Measurements from ENCODE around the gene YIPF3.

YIPF3 gene

GRCh38 chr6:43517505-43518357 lies 1.0 kb upstream of the YIPF3 start:
- Mint-ChIP-seq H3K27me3 (no peaks in the 10 kb centered on the region), H3K9me3 (no peaks in the 10 kb centered on the region), H3K4me1 (ENCODE audit: low read depth) (peaks cover 4% of the 10 kb centered on the region), H3K36me3 (ENCODE audit: low read depth) (peaks cover 30% of the 10 kb centered on the region), H3K27ac (no peak overlapping the region), H3K4me3 (no peak overlapping the region)

- no peaks in the 10 kb centered on the region for H3K27me3 Mint-ChIP-seq
- no peaks in the 10 kb centered on the region for H3K9me3 Mint-ChIP-seq
- H3K4me1 Mint-ChIP-seq (ENCODE audit: low read depth): peaks cover 4% of the 10 kb centered on the region
- no peak overlapping the region for H3K27ac Mint-ChIP-seq
- H3K36me3 Mint-ChIP-seq (ENCODE audit: low read depth): peaks cover 24% of the 10 kb centered on the region
- H3K4me3 Mint-ChIP-seq: no peak overlapping the region
Observed at GRCh38 chr6:43516367-43516696, 394 bp downstream of the YIPF3 start.

- Mint-ChIP-seq H3K27me3 (no peaks in the 10 kb centered on the region), H3K27ac (no peak overlapping the region), H3K4me1 (ENCODE audit: low read depth) (peaks cover 1% of the 10 kb centered on the region), H3K4me3 (no peak overlapping the region), H3K9me3 (no peaks in the 10 kb centered on the region), H3K36me3 (ENCODE audit: low read depth) (peaks cover 26% of the 10 kb centered on the region)
Observed at GRCh38 chr6:43515808-43516207, 918 bp downstream of the YIPF3 start.

- H3K4me3 Mint-ChIP-seq: no peak overlapping the region
- no peak overlapping the region for H3K27ac Mint-ChIP-seq
- peaks cover 26% of the 10 kb centered on the region for H3K36me3 Mint-ChIP-seq (ENCODE audit: low read depth)
- peaks cover 8% of the 10 kb centered on the region for H3K4me1 Mint-ChIP-seq (ENCODE audit: low read depth)
- no peaks in the 10 kb centered on the region for H3K9me3 Mint-ChIP-seq
- H3K27me3 Mint-ChIP-seq: peaks cover 13% of the 10 kb centered on the region
Observed at GRCh38 chr6:43511824-43512415, 4.8 kb downstream of the YIPF3 start.

DNA sequence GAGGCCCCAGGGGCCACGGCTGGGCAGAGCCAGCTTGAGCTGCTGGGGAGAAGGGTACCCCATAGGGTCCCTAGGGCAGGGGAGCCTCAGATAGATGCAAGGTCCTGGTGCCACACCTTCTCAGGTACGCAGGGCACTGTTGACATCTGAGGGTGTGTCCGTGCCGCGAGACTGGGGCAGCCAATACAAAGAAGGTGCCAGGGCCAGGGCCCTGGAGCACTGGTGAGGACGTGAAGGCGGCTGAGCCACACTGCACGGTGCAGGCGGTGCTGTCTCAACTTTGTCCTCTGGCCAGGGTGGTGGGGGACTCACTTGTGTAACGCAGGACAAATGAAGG lies 5.9 kb downstream of the YIPF3 start:
- Mint-ChIP-seq H3K4me1 (ENCODE audit: low read depth) (peaks cover 8% of the 10 kb centered on the region), H3K27ac (no peak overlapping the region), H3K9me3 (no peaks in the 10 kb centered on the region), H3K27me3 (peaks cover 13% of the 10 kb centered on the region), H3K36me3 (ENCODE audit: low read depth) (peaks cover 34% of the 10 kb centered on the region), H3K4me3 (peak overlapping the region; percentile 38)

DNA sequence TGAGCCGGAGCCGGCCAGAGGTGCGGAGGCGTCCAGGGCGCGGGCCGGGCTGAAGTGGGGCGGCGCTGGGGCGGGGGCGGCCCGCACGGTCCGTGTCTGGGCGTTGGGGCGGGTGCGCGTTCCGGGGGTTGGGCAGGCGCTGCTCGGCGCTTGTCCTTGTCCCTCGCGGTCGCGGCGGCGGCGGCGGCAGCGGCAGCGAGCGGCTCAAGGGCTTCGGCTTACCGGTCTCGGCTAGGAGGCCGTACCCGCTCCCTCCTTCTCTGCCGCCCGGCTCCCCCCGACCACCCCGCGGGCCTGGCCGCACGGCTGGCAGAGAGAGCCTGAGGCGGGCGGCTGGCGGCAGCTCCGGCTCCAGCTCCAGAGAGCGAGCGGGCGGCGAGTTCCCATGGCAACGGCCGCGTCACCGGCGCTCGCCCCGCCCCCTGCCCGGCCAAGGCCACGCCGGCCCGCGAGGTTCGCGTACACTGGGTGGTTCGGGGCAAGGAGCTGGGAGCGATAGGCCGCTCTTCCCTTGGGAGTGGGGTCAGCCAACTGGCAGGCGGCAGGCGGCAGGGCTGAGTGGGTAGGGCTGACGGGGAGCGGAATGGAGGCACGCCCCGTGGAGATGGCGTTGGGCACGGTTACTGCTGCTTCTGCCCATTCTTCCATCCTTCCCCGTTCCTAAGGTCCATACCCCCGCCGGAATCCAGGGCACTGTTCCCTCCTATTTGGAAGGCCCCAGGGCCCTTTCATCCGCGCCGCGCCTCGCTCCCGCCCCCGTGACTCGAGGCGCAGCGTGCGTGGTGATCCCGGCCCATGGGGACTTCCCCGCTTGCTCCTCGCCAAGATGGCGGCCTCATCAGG lies 6.5 kb downstream of the YIPF3 start, which contains the start of gene LRRC73:
LRRC73 (minus strand) TSS at position 363 of the 843 bp plus-strand sequence. CDS start 561 bp downstream, outside the sequence.
- Mint-ChIP-seq H3K27ac (no peak within 1 kb of the TSS), H3K4me1 (ENCODE audit: low read depth) (peaks cover 8% of the 10 kb centered on the region), H3K9me3 (no peaks in the 10 kb centered on the region), H3K36me3 (ENCODE audit: low read depth) (peaks cover 32% of the 10 kb centered on the region), H3K27me3 (peaks cover 13% of the 10 kb centered on the region), H3K4me3 (peak within 1 kb of the TSS; percentile 74)

GRCh38 chr6:43509142-43509983 lies 7.4 kb downstream of the YIPF3 start:
- peaks cover 26% of the 10 kb centered on the region for H3K36me3 Mint-ChIP-seq (ENCODE audit: low read depth)
- no peak overlapping the region for H3K27ac Mint-ChIP-seq
- peaks cover 8% of the 10 kb centered on the region for H3K4me1 Mint-ChIP-seq (ENCODE audit: low read depth)
- peak overlapping the region; percentile 74 for H3K4me3 Mint-ChIP-seq
- no peaks in the 10 kb centered on the region for H3K9me3 Mint-ChIP-seq
- peaks cover 13% of the 10 kb centered on the region for H3K27me3 Mint-ChIP-seq

GRCh38 chr6:43508481-43509141 lies 8.1 kb downstream of the YIPF3 start:
- Mint-ChIP-seq H3K4me1 (ENCODE audit: low read depth) (peaks cover 8% of the 10 kb centered on the region), H3K4me3 (peak overlapping the region; percentile 74), H3K27me3 (peaks cover 13% of the 10 kb centered on the region), H3K27ac (no peak overlapping the region), H3K9me3 (no peaks in the 10 kb centered on the region), H3K36me3 (ENCODE audit: low read depth) (peaks cover 25% of the 10 kb centered on the region)

DNA sequence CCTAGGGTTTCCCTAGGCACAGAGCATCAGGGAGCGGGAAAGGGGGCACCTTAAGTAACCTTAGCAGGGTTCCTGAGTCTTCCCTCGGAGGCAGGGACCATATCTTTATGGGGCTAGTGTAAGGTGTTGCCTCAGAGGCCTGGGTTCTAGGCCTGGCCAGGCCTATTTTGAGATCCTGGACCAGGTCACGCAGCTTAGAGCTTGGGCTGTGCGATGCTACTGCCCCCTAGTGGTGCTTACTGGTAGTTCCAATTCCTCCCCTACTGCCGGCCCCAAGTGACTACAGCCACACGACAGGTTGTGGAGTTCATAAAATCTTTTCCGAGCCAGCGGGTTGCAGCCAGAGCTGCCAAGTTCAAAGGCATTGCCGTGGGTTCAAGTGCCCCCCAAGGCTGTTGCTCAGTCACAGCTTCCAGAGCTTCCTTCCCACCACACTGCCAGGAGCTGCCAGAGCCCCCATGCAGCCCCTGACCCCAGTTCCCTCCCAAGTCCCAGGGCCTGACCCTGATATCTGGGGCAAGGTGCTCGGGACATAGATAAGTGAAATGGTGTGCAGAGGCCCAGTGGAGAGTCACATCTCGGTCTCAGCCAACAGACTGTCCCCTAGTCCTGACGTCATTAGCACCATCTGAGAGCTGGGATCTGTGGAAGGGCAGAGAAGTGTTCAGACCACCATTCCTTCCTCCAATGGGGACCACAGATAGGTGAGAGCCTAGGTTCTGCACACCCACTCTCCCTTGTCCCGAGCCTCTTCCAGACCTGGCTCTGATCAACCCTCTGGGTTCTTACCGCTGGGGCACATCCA lies 9.9 kb downstream of the YIPF3 start:
- Mint-ChIP-seq H3K4me1 (ENCODE audit: low read depth) (peaks cover 8% of the 10 kb centered on the region), H3K27me3 (peaks cover 13% of the 10 kb centered on the region), H3K36me3 (ENCODE audit: low read depth) (peaks cover 26% of the 10 kb centered on the region), H3K9me3 (no peaks in the 10 kb centered on the region), H3K4me3 (no peak overlapping the region), H3K27ac (no peak overlapping the region)

- Mint-ChIP-seq H3K4me3 (no peak overlapping the region), H3K36me3 (ENCODE audit: low read depth) (peaks cover 27% of the 10 kb centered on the region), H3K27ac (no peak overlapping the region), H3K4me1 (ENCODE audit: low read depth) (peaks cover 8% of the 10 kb centered on the region), H3K27me3 (peaks cover 13% of the 10 kb centered on the region), H3K9me3 (no peaks in the 10 kb centered on the region)
Observed at GRCh38 chr6:43506171-43506570, 10.6 kb downstream of the YIPF3 start.

DNA sequence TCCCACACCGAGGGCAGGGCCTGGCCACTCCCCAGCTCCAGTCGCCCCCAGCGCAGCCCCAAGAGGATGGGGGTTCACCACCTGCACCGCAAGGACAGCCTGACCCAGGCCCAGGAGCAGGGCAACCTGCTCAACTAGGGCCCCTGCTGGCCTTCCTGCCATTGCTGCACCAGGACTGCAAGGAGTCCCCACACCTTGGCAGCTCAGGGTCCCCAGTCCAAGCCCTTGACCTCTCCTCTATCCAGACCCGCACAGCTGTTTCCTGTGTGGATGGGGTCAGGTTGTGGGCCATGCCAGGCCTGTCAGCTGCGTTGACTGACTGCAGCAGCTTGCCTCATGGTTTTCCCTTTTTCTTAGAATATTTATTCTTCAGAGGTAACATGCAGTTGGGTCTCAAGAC lies 11.0 kb downstream of the YIPF3 start:
- H3K27me3 Mint-ChIP-seq: peaks cover 13% of the 10 kb centered on the region
- no peak overlapping the region for H3K4me3 Mint-ChIP-seq
- peaks cover 8% of the 10 kb centered on the region for H3K4me1 Mint-ChIP-seq (ENCODE audit: low read depth)
- peaks cover 27% of the 10 kb centered on the region for H3K36me3 Mint-ChIP-seq (ENCODE audit: low read depth)
- no peak overlapping the region for H3K27ac Mint-ChIP-seq
- no peaks in the 10 kb centered on the region for H3K9me3 Mint-ChIP-seq

DNA sequence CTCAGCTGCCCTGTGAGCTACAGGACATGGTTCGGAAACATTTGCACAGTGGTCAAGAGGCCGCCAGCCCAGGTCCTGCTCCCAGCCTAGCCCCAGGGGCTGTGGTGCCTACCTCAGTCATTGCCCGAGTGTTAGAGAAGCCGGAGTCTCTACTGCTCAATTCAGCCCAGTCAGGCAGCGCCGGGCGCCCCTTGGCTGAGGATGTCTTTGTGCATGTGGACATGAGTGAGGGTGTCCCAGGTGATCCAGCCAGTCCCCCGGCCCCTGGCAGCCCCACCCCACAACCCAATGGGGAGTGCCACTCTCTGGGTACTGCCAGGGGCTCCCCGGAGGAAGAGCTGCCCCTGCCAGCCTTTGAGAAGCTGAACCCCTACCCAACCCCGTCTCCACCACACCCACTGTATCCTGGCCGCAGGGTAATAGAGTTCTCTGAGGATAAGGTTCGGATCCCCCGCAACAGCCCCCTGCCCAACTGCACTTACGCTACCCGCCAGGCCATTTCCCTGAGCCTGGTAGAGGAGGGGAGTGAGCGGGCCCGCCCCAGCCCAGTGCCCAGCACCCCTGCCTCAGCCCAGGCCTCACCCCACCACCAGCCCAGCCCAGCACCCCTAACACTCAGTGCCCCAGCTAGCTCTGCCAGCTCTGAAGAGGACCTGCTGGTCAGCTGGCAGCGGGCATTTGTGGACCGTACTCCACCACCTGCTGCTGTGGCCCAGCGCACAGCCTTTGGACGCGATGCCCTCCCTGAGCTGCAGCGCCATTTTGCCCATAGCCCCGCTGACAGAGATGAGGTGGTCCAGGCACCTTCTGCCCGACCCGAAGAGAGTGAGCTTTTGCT lies 11.8 kb downstream of the YIPF3 start:
- Mint-ChIP-seq H3K27me3 (peaks cover 13% of the 10 kb centered on the region), H3K9me3 (no peaks in the 10 kb centered on the region), H3K36me3 (ENCODE audit: low read depth) (peaks cover 34% of the 10 kb centered on the region), H3K27ac (no peak overlapping the region), H3K4me3 (no peak overlapping the region), H3K4me1 (ENCODE audit: low read depth) (peaks cover 8% of the 10 kb centered on the region)

DNA sequence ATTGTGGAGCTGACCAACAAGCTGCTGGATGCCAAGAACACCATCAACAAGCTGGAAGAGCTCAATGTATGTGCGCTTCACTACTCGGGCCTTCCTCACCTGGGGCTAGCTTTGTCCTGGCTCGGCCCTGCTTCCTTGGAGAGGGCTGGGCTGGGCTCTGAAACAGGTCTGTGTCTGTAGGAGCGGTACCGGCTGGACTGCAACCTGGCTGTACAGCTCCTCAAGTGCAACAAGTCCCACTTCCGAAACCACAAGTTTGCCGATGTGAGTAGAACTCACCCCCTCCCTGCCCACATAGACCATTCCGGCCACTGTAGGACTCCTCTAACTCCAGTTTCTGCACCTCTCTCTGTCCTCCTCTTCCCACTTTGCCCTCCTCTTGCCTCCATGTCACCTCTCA lies 13.3 kb downstream of the YIPF3 start:
- Mint-ChIP-seq H3K9me3 (no peaks in the 10 kb centered on the region), H3K4me3 (no peak overlapping the region), H3K4me1 (ENCODE audit: low read depth) (no peaks in the 10 kb centered on the region), H3K27ac (no peak overlapping the region), H3K36me3 (ENCODE audit: low read depth) (peaks cover 37% of the 10 kb centered on the region), H3K27me3 (peaks cover 3% of the 10 kb centered on the region)

Data from stimulated activated naive CD8-positive, alpha-beta T cell treated with anti-CD3 and anti-CD28 coated beads, Interleukin-15, Interleukin-2, amounts not matched to agents 100 ng/mL and 50 ng/mL, for 24 hours (primary cell).